ENCODE results near the gene SUMO4.

The SUMO4 gene

GRCh38 chr6:149392093-149392492 is 8.0 kb upstream of the SUMO4 start:
- no peak for DNase-seq

GRCh38 chr6:149392535-149392934 is 7.5 kb upstream of the SUMO4 start:
- DNase-seq: no peak

GRCh38 chr6:149393002-149393679 is 6.9 kb upstream of the SUMO4 start:
- no peak for DNase-seq

DNA sequence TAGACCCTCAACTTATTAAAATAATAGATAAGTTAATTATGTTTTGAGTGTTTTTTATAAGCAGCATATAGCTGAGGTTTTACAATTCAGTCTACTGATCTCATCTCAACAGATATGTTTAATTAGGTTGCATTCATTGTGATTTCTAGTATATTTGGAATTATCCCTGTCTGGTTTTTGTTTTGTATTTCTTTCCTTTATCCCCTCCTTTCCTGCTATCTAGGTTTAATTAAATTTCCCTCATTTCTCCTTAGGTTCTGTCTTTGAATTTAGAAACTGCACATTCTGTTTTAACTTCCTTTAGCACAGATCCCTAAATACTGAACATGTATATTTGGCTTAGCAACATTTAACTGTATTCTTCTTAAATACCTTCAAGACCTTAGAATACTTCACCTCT is 4.9 kb upstream of the SUMO4 start:
- no peak for DNase-seq

GRCh38 chr6:149397384-149397783 is 2.7 kb upstream of the SUMO4 start:
- no peak for DNase-seq

DNA sequence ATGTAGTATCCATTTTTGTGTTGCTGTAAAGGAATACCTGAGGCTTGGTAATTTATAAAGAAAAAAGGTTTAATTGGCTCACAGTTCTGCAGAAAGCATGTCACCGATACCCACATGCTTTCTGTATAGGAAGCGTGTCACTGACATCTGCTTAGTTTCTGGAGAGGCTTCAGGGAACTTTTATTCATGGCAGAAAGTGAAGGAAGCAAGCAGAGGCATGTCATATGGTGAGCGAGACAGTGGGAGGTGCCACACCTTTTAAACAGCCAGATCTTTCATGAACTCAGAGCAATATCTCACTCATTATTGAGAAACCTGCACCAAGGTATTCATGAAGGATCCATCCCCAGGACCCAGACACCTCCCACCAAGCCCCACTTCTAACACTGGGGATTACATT is 3.5 kb downstream of the SUMO4 start:
- DNase-seq: no peak

GRCh38 chr6:149405823-149406765 is 6.0 kb downstream of the SUMO4 start:
- no peak for DNase-seq

- DNase-seq: no peak
Measured at GRCh38 chr6:149409617-149410016, 9.6 kb downstream of the SUMO4 start.

DNA sequence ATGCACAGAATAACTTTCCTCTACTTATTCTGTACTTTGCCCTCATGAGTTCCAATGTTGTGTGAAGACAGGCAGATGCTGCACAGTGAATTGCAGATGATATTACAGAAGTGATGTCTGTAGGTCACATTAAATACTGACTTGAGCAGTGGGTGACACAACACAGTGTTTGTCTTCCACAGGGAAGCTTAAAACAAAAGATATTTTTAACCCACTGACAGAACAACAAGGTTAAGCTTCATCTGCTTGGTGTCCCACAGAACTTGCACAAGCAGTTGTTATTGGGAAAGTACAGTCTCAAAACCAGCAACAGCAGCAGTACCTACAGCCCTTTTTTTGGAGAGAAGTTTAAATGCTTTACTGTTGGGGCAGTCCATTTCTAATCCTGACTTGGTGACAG is 10.5 kb downstream of the SUMO4 start:
- no peak for DNase-seq

GRCh38 chr6:149414009-149414408 is 13.9 kb downstream of the SUMO4 start:
- DNase-seq: no peak

DNA sequence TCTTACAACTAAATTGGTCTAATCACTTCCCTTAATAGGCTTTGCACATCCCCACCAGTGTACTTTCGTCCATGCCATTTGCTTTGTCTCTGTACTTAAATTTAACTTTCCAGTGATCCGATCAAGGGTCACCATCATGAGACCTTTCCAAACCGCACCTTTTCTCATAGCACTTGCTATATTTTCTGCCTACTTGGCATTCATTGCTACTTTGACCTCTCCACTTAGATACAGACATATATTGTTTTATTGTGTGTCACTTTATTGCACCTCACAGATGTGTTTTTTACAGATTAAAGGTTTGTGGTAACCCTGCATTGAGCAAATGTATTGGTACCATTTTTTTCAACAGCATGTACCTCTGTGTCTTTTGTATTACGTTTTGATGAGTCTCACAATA is 14.8 kb downstream of the SUMO4 start:
- no peak for DNase-seq

DNA sequence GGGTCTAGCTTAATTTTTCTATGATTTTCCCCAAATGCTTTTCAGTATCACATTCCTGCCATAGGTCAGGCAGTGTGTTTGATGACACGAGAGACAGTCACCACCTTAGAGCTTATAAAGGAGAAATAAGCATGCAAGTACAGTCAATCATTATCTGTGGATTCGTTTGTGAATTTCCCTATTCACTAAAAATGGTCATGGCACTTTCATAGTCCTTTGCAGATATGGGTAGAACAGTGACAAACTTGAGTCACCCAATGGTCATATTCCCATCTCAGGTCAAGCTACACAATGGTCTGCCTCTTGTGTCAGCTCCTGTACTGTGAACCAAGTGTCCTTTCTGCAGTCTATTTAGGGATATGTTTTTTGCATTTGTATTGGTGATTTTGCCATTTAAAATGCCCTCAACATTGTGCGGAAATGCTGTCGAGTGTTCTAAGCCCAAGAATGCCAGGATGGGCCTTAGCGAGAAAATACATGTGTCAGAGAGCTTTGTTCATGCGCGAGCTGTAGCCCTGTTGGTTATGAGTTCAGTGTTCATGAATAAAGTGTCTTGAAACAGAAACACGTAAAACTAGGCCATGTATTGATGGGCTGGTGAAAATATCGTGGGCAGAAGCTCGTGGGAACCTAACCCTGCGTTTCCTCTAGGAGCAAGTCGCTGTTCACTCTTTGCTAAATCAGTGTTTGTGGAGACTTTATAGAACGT is 19.8 kb downstream of the SUMO4 start:
- no peak for DNase-seq

GRCh38 chr6:149421132-149421531 is 21.1 kb downstream of the SUMO4 start:
- no peak for DNase-seq

GRCh38 chr6:149422581-149422980 is 22.5 kb downstream of the SUMO4 start:
- DNase-seq: no peak

DNA sequence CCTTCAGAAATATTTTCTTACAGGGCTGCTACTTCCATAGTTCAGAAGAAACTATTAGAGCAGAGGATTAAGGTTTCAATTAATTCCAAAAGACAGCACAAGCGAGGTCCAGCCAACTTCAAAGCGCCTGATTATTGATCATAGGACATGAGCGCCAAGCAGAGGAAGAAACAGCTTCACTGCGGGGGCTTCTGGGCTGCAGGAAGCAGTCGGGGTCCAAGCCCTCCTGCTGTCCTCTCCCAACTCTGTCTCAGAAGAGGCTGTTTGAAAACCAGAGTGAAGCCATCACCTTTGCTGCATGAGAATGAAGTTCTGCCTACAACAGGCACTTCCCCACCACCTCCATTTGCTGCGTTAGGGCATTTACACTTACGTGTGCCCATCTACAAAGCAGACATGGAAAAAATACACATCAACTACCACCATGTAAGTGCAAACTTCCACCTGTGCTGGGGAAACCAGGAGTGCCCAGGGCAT is 23.9 kb downstream of the SUMO4 start:
- DNase-seq: no peak

DNA sequence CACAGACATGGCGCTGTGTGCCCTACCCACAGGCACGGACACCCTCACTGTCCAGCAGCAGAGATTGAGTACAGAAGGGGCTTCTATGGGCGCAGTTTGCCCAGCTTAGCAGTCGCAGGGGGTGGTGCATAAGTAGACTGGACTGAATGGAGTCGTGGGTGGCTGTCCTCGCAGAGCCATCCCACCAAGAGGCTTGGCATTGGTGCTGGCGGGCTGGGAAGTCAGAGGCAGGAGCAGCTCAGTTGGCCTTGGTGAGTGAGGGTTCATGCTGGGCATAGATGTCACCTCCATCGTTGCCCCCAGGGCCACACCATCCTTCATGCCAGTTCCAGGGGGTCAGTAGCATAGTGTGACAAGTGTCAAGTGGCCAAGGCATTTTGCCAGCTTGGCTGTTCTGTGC is 25.2 kb downstream of the SUMO4 start:
- no peak for DNase-seq

DNA sequence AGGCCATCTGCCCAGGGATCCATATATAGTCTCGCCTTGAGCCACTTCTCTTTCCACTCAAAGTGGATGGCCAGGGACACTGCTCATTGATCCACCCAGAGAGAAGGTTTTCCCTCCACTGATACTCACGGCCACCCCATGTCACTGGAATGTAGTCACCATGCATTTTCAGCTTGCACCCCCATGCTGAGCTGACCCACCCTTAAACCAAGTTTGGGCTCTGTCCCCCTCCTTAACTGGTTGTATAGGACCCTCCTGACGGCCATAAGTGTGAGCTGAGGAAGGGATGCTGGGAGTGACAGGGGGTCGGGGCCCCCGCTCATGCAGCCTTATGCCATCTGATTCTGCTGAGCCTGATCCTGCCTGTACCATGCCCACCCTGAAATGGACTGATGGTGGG is 25.7 kb downstream of the SUMO4 start:
- no peak for DNase-seq

DNA sequence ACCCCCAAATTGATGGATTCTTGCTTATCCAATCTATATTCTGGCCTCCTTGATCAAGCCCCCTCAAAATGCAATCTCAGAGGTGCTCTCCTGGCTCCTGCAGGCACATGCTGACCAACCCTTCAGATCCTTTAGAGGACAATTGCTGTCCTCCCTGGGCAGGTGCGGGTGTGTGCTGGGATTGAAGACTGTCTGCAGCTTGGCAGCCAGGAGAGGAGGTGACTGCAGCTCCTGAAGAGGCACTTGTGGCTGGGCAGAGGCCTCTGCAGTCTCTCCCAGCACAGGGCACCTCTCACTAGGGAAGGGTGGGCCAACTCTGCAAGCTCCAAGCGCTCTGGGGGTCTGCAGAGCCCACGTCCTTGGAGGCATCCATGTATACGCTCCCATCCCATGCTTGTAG is 28.5 kb downstream of the SUMO4 start:
- DNase-seq: no peak

DNA sequence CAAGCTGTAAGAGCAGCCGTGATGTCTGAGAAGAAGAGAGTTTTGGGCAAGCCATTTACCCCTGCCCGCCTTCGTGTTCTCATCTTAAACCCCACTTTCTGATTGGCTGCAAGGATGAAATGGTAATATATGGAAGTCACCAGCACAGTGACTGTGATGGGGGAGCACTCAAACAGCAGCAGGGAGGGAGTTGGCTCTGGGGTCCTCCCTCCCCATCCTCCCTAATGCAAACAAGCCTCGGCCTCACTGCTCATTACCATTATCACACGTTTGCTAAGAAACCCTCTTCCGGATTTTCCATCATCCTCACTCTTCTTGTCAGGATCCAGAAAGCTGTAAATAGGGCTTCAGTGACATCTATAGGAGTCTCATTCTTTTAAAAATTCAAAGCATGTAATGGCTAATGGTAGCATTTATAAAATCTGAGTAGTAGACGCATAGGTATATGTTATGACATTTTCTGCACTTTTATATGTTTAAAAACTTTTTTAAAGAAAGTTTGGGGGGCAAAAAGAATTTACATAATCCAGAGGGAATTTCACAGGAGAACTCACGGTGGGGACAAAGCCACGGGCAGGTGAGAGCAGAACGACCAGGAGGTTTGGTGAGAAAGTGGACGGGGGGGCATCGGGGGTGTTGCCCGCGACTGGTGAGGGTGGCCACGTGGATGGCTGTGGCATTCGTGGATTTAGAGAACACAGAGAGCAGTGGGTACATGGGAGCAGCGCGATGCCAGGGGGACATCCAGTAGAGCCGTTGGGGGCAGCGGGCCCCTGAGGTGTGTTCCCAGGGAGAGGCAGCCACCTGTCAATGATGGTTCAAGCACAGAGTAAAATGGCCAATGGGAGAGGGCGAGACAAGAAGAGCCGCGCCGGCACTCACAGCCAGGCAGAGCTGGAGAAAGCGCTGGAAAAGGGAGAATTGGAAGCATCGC is 29.6 kb downstream of the SUMO4 start:
- no peak for DNase-seq

DNA sequence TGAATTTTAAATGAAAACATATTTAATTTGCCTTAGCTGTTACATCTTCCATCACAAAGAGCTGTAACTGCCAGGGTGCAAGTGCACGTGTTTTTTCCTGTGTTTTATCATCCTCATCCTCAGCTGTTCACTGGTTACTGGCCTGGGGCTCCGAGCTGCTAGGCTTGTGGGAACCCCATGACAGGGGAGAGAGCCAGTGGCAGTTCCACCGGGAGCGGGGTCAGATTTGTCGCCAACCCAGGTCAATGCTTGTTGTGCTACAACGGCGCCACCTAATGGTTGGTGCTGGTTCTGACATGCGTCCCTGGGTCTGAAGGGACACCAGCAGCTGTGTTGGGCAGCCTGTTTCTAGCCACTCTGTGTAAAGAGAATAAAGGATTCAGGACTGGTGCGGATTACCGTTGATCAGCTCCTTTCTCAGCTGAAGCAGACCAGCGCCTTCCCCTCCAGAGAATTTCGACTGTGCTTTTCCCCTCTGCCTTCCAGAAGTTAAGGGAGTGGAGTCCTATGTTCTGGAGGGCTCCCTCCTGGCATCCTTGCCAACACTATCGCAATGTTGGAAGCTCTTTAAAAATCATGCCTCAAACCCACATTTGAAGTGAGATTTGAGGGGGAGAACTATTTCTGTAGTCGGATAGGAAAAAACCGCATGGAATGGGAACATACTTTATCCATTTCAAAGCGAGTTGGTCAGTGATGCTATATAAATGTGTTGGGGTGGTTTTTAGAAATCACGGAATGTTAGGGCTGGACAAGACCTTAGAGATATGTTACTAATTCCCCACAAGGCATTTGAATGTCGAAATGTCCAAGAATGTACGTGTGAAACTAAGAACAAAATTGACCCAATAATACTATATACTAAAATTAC is 32.1 kb downstream of the SUMO4 start:
- peak; percentile 90 for DNase-seq

DNA sequence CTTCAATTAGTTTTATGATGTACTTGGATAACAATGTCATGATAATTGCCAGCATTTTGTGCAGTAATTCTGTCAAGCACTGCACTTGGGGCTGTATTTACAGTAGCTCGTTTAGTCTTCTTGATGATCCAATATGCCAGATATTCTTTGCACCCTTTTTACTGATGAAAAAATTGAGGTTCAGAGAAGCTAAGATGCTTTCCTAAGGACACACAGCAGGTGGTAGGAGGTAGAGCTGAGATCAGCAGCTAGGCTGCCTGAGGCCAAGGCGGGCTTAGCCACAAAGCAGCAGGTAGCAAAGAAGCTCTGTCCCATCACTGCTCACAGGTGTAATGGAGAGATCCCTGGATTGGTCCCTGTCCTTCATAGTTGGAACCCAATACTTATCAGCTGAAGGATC is 33.3 kb downstream of the SUMO4 start:
- DNase-seq: no peak

Data from stimulated activated CD4-positive, alpha-beta T cell treated with anti-CD3 and anti-CD28 coated beads, Interleukin-4, amount 100 ng/mL, for 1 hour (primary cell).